Measurements from ENCODE around the gene E2F8. TPM values are rescaled to one million over a fixed set of nuclear protein-coding genes. Genes with fewer than 3 reads are reported as not detected.

The E2F8 gene
- total RNA-seq, 1 donor from 2014 or later: 0.27 TPM

GRCh38 chr11:19237381-19237780 lies 3.4 kb downstream of the E2F8 start:
- no peaks in the 10 kb centered on the region for H3K9me3 Mint-ChIP-seq (ENCODE audit: unreplicated experiment)
- no peaks in the 10 kb centered on the region for H3K79me2 ChIP-seq (ENCODE audit: insufficient read depth, low read length)
- no peaks in the 10 kb centered on the region for H3K36me3 Mint-ChIP-seq (ENCODE audit: low read depth, unreplicated experiment)
- H3K27me3 ChIP-seq (ENCODE audit: insufficient read depth, low read length): peaks cover 8% of the 10 kb centered on the region
- DNase-seq (ENCODE audit: low read depth): no peak
- peaks cover 11% of the 10 kb centered on the region for H3K4me1 Mint-ChIP-seq (ENCODE audit: low read depth, unreplicated experiment)
- no peak for FAIRE-seq
- H3K4me2 ChIP-seq (ENCODE audit: low read length): no peak overlapping the region
- no peak overlapping the region for H3K9ac ChIP-seq (ENCODE audit: low read length)
- no peaks in the 10 kb centered on the region for H4K20me1 ChIP-seq (ENCODE audit: insufficient read depth, low read length)
- no peaks in the 10 kb centered on the region for H3K9me3 ChIP-seq (ENCODE audit: insufficient read depth, low read depth, low read length)
- no peak overlapping the region for H3K4me3 Mint-ChIP-seq (ENCODE audit: unreplicated experiment)
- no peaks in the 10 kb centered on the region for H3K36me3 ChIP-seq (ENCODE audit: insufficient read depth, low read length)
- H3K27ac ChIP-seq (ENCODE audit: low read depth, low read length): no peak overlapping the region
- H3K27ac Mint-ChIP-seq (ENCODE audit: unreplicated experiment): no peak overlapping the region
- TF ChIP-seq, protein P1, sequence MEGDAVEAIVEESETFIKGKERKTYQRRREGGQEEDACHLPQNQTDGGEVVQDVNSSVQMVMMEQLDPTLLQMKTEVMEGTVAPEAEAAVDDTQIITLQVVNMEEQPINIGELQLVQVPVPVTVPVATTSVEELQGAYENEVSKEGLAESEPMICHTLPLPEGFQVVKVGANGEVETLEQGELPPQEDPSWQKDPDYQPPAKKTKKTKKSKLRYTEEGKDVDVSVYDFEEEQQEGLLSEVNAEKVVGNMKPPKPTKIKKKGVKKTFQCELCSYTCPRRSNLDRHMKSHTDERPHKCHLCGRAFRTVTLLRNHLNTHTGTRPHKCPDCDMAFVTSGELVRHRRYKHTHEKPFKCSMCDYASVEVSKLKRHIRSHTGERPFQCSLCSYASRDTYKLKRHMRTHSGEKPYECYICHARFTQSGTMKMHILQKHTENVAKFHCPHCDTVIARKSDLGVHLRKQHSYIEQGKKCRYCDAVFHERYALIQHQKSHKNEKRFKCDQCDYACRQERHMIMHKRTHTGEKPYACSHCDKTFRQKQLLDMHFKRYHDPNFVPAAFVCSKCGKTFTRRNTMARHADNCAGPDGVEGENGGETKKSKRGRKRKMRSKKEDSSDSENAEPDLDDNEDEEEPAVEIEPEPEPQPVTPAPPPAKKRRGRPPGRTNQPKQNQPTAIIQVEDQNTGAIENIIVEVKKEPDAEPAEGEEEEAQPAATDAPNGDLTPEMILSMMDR (IDR thresholded peaks at IDR 0.05; ENCODE audit: insufficient read depth, low read depth, low read length): no peak
- H2AFZ ChIP-seq (ENCODE audit: low read depth, low read length): no peak overlapping the region
- no peak overlapping the region for H3K4me3 ChIP-seq (ENCODE audit: insufficient read depth, low read depth, low read length)
- peaks cover 13% of the 10 kb centered on the region for H3K4me1 ChIP-seq (ENCODE audit: insufficient read depth, low read length)
- peaks cover 14% of the 10 kb centered on the region for H3K27me3 Mint-ChIP-seq (ENCODE audit: low read depth, unreplicated experiment)

DNA sequence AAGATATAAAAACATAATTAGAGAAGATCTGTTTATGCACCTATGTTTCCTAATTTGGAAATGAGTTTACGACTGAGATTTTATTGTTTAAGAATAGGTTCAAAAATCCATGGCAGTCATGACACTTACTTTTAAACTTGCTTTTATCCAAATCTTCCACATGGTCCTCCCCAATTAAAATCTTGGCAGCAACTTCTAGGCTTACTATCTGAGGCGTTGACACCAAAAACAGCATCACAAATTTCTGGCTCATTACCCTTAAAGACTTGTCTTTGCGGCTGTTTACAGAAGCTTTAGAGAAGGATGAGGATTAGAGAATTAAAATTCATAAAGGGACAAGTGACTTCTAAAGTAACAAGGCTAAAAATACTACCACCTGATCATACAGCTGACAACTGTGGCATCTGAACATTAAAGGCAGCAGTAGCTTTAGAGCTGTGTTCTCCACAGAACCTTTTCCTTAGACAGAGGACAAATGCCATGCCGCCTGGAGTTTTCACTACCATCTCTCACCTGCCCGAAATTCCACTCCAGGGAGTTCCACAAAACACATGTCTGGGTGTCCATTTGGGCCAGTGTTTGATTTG lies 6.4 kb downstream of the E2F8 start:
- peaks cover 3% of the 10 kb centered on the region for H3K27me3 Mint-ChIP-seq (ENCODE audit: low read depth, unreplicated experiment)
- no peaks in the 10 kb centered on the region for H3K36me3 Mint-ChIP-seq (ENCODE audit: low read depth, unreplicated experiment)
- H3K4me1 Mint-ChIP-seq (ENCODE audit: low read depth, unreplicated experiment): peaks cover 5% of the 10 kb centered on the region
- Histone ChIP-seq H3K27me3 (ENCODE audit: insufficient read depth, low read length) (no peaks in the 10 kb centered on the region), H3K79me2 (ENCODE audit: insufficient read depth, low read length) (no peaks in the 10 kb centered on the region), H3K4me1 (ENCODE audit: insufficient read depth, low read length) (peaks cover 4% of the 10 kb centered on the region), H3K27ac (ENCODE audit: low read depth, low read length) (no peak overlapping the region), H3K36me3 (ENCODE audit: insufficient read depth, low read length) (no peaks in the 10 kb centered on the region), H3K4me3 (ENCODE audit: insufficient read depth, low read depth, low read length) (no peak overlapping the region), H3K9me3 (ENCODE audit: insufficient read depth, low read depth, low read length) (no peaks in the 10 kb centered on the region), H3K9ac (ENCODE audit: low read length) (no peak overlapping the region), H3K4me2 (ENCODE audit: low read length) (no peak overlapping the region), H2AFZ (ENCODE audit: low read depth, low read length) (no peak overlapping the region), H4K20me1 (ENCODE audit: insufficient read depth, low read length) (no peaks in the 10 kb centered on the region)
- no peak for DNase-seq (ENCODE audit: low read depth)
- no peak overlapping the region for H3K27ac Mint-ChIP-seq (ENCODE audit: unreplicated experiment)
- no peak for FAIRE-seq
- no peaks in the 10 kb centered on the region for H3K9me3 Mint-ChIP-seq (ENCODE audit: unreplicated experiment)
- no peak for TF ChIP-seq EZH2 (IDR thresholded peaks at IDR 0.05; ENCODE audit: insufficient read depth, low read length)
- H3K4me3 Mint-ChIP-seq (ENCODE audit: unreplicated experiment): no peak overlapping the region

DNA sequence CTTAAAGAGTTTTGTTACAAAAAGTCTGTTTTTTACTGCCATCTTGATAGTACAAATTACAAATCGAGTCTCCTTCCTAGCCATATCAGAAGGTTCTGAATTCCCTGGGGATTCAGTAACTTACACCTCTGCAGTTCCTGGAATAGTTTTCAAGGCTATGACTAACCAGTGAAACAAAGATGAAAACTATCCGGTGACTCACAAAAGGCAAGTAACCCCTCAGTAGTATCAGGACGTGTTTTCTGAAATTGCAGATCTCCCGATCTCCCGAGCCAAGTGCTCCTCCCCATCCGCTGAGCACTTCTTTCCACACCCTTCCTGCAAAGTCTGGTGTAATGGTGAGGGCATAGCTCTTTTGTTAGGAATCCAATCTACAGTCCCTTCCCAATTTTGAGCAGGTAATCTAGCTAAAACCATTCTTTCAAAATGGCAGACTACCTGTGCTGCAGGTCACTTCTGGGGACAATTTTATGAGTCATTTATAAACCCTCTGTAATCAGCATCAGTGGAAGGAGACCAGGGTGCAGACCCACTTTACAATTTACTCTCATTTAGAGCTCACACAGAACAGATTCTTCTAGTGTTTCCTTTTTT lies 7.7 kb downstream of the E2F8 start:
- H2AFZ ChIP-seq (ENCODE audit: low read depth, low read length): peak overlapping the region; percentile 52
- H3K4me3 ChIP-seq (ENCODE audit: insufficient read depth, low read depth, low read length): no peak overlapping the region
- H3K36me3 ChIP-seq (ENCODE audit: insufficient read depth, low read length): no peaks in the 10 kb centered on the region
- peaks cover 5% of the 10 kb centered on the region for H3K4me1 Mint-ChIP-seq (ENCODE audit: low read depth, unreplicated experiment)
- H3K9ac ChIP-seq (ENCODE audit: low read length): no peak overlapping the region
- H4K20me1 ChIP-seq (ENCODE audit: insufficient read depth, low read length): no peaks in the 10 kb centered on the region
- H3K27ac ChIP-seq (ENCODE audit: low read depth, low read length): no peak overlapping the region
- H3K27me3 Mint-ChIP-seq (ENCODE audit: low read depth, unreplicated experiment): no peaks in the 10 kb centered on the region
- no peaks in the 10 kb centered on the region for H3K79me2 ChIP-seq (ENCODE audit: insufficient read depth, low read length)
- no peak overlapping the region for H3K4me3 Mint-ChIP-seq (ENCODE audit: unreplicated experiment)
- peak overlapping the region; percentile 72 for H3K4me2 ChIP-seq (ENCODE audit: low read length)
- no peaks in the 10 kb centered on the region for H3K27me3 ChIP-seq (ENCODE audit: insufficient read depth, low read length)
- H3K9me3 ChIP-seq (ENCODE audit: insufficient read depth, low read depth, low read length): no peaks in the 10 kb centered on the region
- DNase-seq (ENCODE audit: low read depth) (peak; percentile 92), FAIRE-seq (peak; percentile 76)
- H3K9me3 Mint-ChIP-seq (ENCODE audit: unreplicated experiment): no peaks in the 10 kb centered on the region
- H3K36me3 Mint-ChIP-seq (ENCODE audit: low read depth, unreplicated experiment): no peaks in the 10 kb centered on the region
- H3K27ac Mint-ChIP-seq (ENCODE audit: unreplicated experiment): peak overlapping the region; percentile 50
- no peak for TF ChIP-seq EZH2 (IDR thresholded peaks at IDR 0.05; ENCODE audit: insufficient read depth, low read length)
- TF ChIP-seq, protein P1 (IDR thresholded peaks at IDR 0.05; ENCODE audit: insufficient read depth, low read depth, low read length): no peak
- peaks cover 4% of the 10 kb centered on the region for H3K4me1 ChIP-seq (ENCODE audit: insufficient read depth, low read length)
